ENCODE measurements around the gene LRRC3C. TPM values are rescaled to one million over a fixed set of nuclear protein-coding genes. Genes with fewer than 3 reads are reported as not detected.

LRRC3C gene
- total RNA-seq, 2 donors from 2014 or later = not detected

GRCh38 chr17:39981766-39982375 lies 54.3 kb downstream of the LRRC3C start:
- Histone ChIP-seq H3K9me3 (no peaks in the 10 kb centered on the region), H3K4me3 (peak overlapping the region; percentile 97), H3K27me3 (replicated peaks; ENCODE audit: insufficient read depth) (no peaks in the 10 kb centered on the region), H3K4me1 (ENCODE audit: control insufficient read depth in 1 of 2, low read depth in 2 of 2) (peaks cover 16 to 33% of the 10 kb centered on the region in 2 donors), H3K27ac (no peak overlapping the region), H3K36me3 (peaks cover 27% of the 10 kb centered on the region)
- no peak for TF ChIP-seq CTCF (IDR thresholded peaks at IDR 0.05)
- no peak for DNase-seq (ENCODE audit: low spot score)
- ATAC-seq (ENCODE audit: insufficient number of reproducible peaks, low FRiP score, low read depth) = no peak

DNA sequence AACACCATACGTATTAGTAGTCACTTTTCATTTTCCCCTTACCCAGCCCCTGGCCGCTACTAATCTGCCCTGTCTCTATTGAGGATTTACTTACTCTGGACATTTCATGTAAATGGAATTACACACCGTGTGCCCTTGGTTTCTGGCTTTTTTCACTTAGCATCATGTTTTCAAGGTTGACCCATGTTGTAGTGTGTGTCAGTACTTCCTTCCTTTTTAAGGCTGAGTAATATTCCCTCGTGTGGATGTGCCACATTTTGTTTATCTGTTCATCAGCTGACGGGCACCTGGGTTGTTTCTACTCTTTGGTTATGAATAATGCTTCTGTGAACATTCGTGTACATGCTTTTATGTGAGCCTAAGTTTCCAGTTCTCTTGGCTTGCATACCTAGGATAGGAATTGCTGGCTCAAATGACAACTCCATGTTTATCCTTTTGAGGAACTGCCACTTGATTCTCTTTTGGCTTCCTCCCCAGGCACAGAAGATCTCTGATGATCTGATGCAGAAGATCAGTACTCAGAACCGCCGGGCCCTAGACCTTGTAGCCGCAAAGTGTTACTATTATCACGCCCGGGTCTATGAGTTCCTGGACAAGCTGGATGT lies 60.8 kb downstream of the LRRC3C start:
- H3K27me3 ChIP-seq (replicated peaks; ENCODE audit: insufficient read depth) = no peaks in the 10 kb centered on the region
- no peaks in the 10 kb centered on the region for H3K9me3 ChIP-seq
- no peak overlapping the region for H3K4me3 ChIP-seq
- no peak for TF ChIP-seq CTCF (IDR thresholded peaks at IDR 0.05)
- peaks cover 0 to 3% of the 10 kb centered on the region in 2 donors for H3K4me1 ChIP-seq (ENCODE audit: control insufficient read depth in 1 of 2, low read depth in 2 of 2)
- ATAC-seq (ENCODE audit: insufficient number of reproducible peaks, low FRiP score, low read depth) (no peak), DNase-seq (ENCODE audit: low spot score) (no peak)
- no peak overlapping the region for H3K27ac ChIP-seq
- H3K36me3 ChIP-seq = peaks cover 89% of the 10 kb centered on the region

- Histone ChIP-seq H3K27ac (no peak overlapping the region), H3K4me3 (no peak overlapping the region), H3K4me1 (ENCODE audit: control insufficient read depth in 1 of 2, low read depth in 2 of 2) (no peaks in the 10 kb centered on the region), H3K9me3 (no peaks in the 10 kb centered on the region), H3K27me3 (replicated peaks; ENCODE audit: insufficient read depth) (no peaks in the 10 kb centered on the region), H3K36me3 (peaks cover 66% of the 10 kb centered on the region)
- DNase-seq (ENCODE audit: low spot score) = no peak
- ATAC-seq (ENCODE audit: insufficient number of reproducible peaks, low FRiP score, low read depth) = no peak
- TF ChIP-seq CTCF (IDR thresholded peaks at IDR 0.05) = no peak
These were observed 66.9 kb downstream of the LRRC3C start for GRCh38 chr17:39994448-39994847.

Other genes starting within 250 kb of the LRRC3C start
- gene PGAP3, start 239.7 kb upstream of the LRRC3C start, total RNA-seq = 10 to 100 TPM; 19.9 to 27.2 TPM
- gene ERBB2, start 227.7 kb upstream of the LRRC3C start, total RNA-seq = 10 to 100 TPM; 88.1 to 94.7 TPM
- 10 to 100 TPM; 27.1 to 30.3 TPM for gene MIEN1, start 197.2 kb upstream of the LRRC3C start, total RNA-seq
- 1 to 10 TPM in 1 of 2 donors, under 1 TPM in 1; 0.85 to 1.4 TPM for gene GRB7, start 189.8 kb upstream of the LRRC3C start, total RNA-seq
- 1 to 10 TPM; 4.8 to 5.6 TPM for gene IKZF3, start 63.4 kb upstream of the LRRC3C start, total RNA-seq
- gene ZPBP2, start 59.5 kb upstream of the LRRC3C start, total RNA-seq = not detected
- 10 to 100 TPM in 1 of 2 donors, 1 to 10 TPM in 1; 8.3 to 16.0 TPM for gene GSDMB, start 9.1 kb upstream of the LRRC3C start, total RNA-seq
- 10 to 100 TPM; 43.3 to 64.0 TPM for gene ORMDL3, start 131 bp upstream of the LRRC3C start, total RNA-seq
- gene GSDMA, start 35.3 kb downstream of the LRRC3C start, total RNA-seq = 1 to 10 TPM in 1 of 2 donors, under 1 TPM in 1; 0.68 to 1.2 TPM
- gene PSMD3, start 53.1 kb downstream of the LRRC3C start, total RNA-seq = 10 to 100 TPM; 68.8 to 74.2 TPM
- 10 to 100 TPM in 1 of 2 donors, not detected in 1; 43.2 TPM for gene CSF3, start 87.7 kb downstream of the LRRC3C start, total RNA-seq
- gene MED24, start 126.7 kb downstream of the LRRC3C start, total RNA-seq = 10 to 100 TPM; 72.0 to 82.9 TPM
- 10 to 100 TPM; 64.8 to 75.0 TPM for gene THRA, start 135.2 kb downstream of the LRRC3C start, total RNA-seq
- 10 to 100 TPM; 10.3 to 29.1 TPM for gene NR1D1, start 172.9 kb downstream of the LRRC3C start, total RNA-seq
- gene MSL1, start 194.2 kb downstream of the LRRC3C start, total RNA-seq = 100 to 1,000 TPM in 1 of 2 donors, 10 to 100 TPM in 1; 69.3 to 107 TPM
- gene CASC3, start 212.8 kb downstream of the LRRC3C start, total RNA-seq = 100 to 1,000 TPM in 1 of 2 donors, 10 to 100 TPM in 1; 81.8 to 108 TPM
- gene RAPGEFL1, start 249.7 kb downstream of the LRRC3C start, total RNA-seq = 10 to 100 TPM in 1 of 2 donors, 1 to 10 TPM in 1; 7.3 to 21.7 TPM

Measured in thoracic aorta (tissue), 2 donors.